ENCODE measurements around the gene PDIA2.
"Not testable (repeated sequence)": the region's sequence is repeated elsewhere in the genome, so short reads cannot be mapped to it uniquely, and the experiment has no call there.

The PDIA2 gene

GRCh38 chr16:303760-304505, 21.0 kb downstream of the PDIA2 start:
- no peak for DNase-seq

- DNase-seq, result no peak
Observed at GRCh38 chr16:305916-306626, 23.1 kb downstream of the PDIA2 start.

GRCh38 chr16:306911-307370, 24.0 kb downstream of the PDIA2 start:
- DNase-seq, result no peak

- DNase-seq, result no peak
Observed at GRCh38 chr16:307691-308312, 24.8 kb downstream of the PDIA2 start.

GRCh38 chr16:309476-309875, 26.5 kb downstream of the PDIA2 start:
- DNase-seq, result no peak

- no peak for DNase-seq
Observed at GRCh38 chr16:311725-312124, 28.8 kb downstream of the PDIA2 start.

GRCh38 chr16:314351-314750, 31.4 kb downstream of the PDIA2 start:
- DNase-seq, result no peak

- DNase-seq, result no peak
Observed at GRCh38 chr16:314795-315299, 31.9 kb downstream of the PDIA2 start.

GRCh38 chr16:316741-317464, 33.9 kb downstream of the PDIA2 start:
- no peak for DNase-seq

- DNase-seq, result no peak
Observed at GRCh38 chr16:317583-317982, 34.6 kb downstream of the PDIA2 start.

GRCh38 chr16:318628-319027, 35.7 kb downstream of the PDIA2 start:
- DNase-seq, result no peak

GRCh38 chr16:320206-320605, 37.2 kb downstream of the PDIA2 start:
- no peak for DNase-seq

- DNase-seq, result no peak
Observed at GRCh38 chr16:321532-321931, 38.6 kb downstream of the PDIA2 start.

- no peak for DNase-seq
Observed at GRCh38 chr16:322476-323143, 39.6 kb downstream of the PDIA2 start.

- no peak for DNase-seq
Observed at GRCh38 chr16:324201-324450, 41.2 kb downstream of the PDIA2 start.

- DNase-seq, result no peak
Observed at GRCh38 chr16:324451-325334, 41.7 kb downstream of the PDIA2 start.

- no peak for DNase-seq
Observed at GRCh38 chr16:325375-326145, 42.6 kb downstream of the PDIA2 start.

- no peak for DNase-seq
Observed at GRCh38 chr16:330741-331140, 47.8 kb downstream of the PDIA2 start.

- DNase-seq, result not testable (repeated sequence)
Observed at GRCh38 chr16:331181-331814, 48.3 kb downstream of the PDIA2 start.

- no peak for DNase-seq
Observed at GRCh38 chr16:333406-334094, 50.6 kb downstream of the PDIA2 start.

Measured in GOT3 (cell line).